Thyroid gland (tissue), 4 donors: Measurements from ENCODE around the gene HNRNPA2B1.
"Not testable (repeated sequence)": the region's sequence is repeated elsewhere in the genome, so short reads cannot be mapped to it uniquely, and the experiment has no call there.

Experiments used
- CTCF ChIP-seq, 6 experiments: fragments of 200-600 bp in 3 of 6; fragments of 450-650 bp in 3 of 6; sonication (generic) in 3 of 6; IDR thresholded peaks; one replicate each; pipeline ENCODE4 v1.5.1; 2016 to 2019; ENCODE audit warnings: antibody characterized with exemption in 6 of 6, mild to moderate bottlenecking in 2 of 6, inconsistent platforms in 1 of 6, moderate library complexity in 1 of 6
- POLR2A ChIP-seq, 2 donors: fragments of 450-650 bp; IDR thresholded peaks; one replicate each; pipeline ENCODE4 v1.6.1; 2017; ENCODE audit warnings: antibody characterized with exemption in 2 of 2, mild to moderate bottlenecking in 2 of 2, moderate library complexity in 1 of 2

DNA sequence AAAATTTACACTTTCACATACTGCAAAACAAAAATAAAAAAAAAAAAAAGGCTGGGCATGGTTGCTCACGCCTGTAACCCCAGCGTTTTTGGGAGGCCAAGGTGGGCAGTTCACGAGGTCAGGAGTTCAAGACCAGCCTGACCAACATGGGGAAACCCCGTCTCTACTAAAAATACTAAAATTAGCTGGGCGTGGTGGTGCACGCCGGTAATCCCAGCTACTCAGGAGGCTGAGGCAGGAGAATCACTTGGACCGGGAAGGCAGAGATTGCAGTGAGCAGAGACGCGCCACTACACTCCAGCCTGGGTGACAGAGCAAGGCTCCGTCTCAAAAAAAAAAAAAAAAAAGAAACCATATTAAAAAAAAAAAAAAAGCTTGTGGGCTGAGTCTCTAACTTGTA, 5.8 kb downstream of the HNRNPA2B1 start:
- not testable (repeated sequence) for TF ChIP-seq CTCF, POLR2A (IDR thresholded peaks at IDR 0.05)
